Measurements from ENCODE around the gene KRT7.
A peak's percentile ranks its signal among the peaks of the same experiment; 100 is the strongest.

The KRT7 gene

GRCh38 chr12:52205612-52206303 lies 27.3 kb upstream of the KRT7 start:
- Histone ChIP-seq H3K9me3 (ENCODE audit: severe bottlenecking) (no peaks in the 10 kb centered on the region), H3K4me3 (ENCODE audit: low read depth, low read length) (no peak overlapping the region), H3K27ac (no peak overlapping the region), H3K36me3 (no peaks in the 10 kb centered on the region), H3K27me3 (ENCODE audit: insufficient read depth, low read depth, severe bottlenecking) (no peaks in the 10 kb centered on the region)
- DNase-seq = no peak
- TF ChIP-seq CTCF (IDR thresholded peaks at IDR 0.05; ENCODE audit: low read depth, low read length) = no peak

DNA sequence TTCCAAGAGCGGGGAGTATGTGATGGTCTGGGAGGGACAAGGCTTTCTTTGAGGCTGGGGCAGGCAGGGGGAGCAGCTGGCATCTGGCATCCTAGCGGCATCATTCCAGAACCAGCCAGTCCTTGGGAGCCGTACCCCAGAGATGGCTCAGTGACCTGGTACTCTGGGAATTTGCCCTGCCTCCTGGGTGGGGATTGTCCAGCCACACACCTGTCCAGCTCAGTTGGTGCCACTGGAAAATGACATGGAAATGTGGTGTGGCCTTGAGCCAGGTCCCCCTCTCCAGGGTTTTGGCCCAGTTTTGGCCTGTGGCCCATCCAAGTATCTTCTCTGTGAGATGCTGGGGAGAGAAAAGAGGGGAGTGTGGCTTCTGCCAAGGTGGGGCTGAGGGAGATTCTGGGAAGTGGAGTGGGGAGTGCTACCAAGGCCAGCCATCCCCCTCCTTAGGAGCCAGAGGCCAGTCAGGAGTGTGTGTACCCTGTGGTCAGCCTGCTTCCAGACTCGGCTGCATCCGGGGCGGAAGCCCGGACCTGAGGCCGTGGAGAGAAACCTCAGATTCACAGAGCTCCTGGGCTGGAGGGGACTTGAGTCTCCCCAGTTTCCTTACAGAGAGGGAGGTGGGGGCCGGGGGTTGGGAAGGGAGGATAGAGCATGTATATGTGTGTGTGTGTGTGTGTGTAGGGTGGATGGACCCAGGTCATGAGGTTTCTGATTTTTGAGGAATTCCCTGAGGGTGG lies 26.6 kb upstream of the KRT7 start:
- no peak for DNase-seq
- no peaks in the 10 kb centered on the region for H3K27me3 ChIP-seq (ENCODE audit: insufficient read depth, low read depth, severe bottlenecking)
- H3K9me3 ChIP-seq (ENCODE audit: severe bottlenecking) = no peaks in the 10 kb centered on the region
- H3K27ac ChIP-seq = no peak overlapping the region
- TF ChIP-seq CTCF (IDR thresholded peaks at IDR 0.05; ENCODE audit: low read depth, low read length) = no peak
- H3K36me3 ChIP-seq = no peaks in the 10 kb centered on the region
- no peak overlapping the region for H3K4me3 ChIP-seq (ENCODE audit: low read depth, low read length)

DNA sequence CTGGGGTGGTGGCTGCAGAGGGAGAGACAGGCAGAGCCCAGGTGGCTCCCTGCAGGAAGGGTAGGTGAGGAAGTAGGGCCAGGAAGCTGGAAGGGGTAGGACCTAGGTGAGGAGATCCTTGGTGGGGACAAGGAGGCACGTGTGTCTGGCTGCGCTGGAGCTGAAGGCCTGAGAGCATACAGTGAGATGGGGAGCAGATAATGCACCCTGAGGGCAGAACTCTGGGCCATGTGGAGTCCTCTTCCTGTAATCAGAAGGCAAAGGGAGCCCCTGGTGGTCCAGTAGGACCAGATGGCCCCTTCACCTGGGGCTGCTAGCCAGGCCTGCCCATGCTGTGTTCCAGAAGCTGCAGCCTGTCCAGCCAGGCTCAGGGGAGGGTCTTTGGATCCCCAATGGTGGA lies 25.9 kb upstream of the KRT7 start:
- no peaks in the 10 kb centered on the region for H3K27me3 ChIP-seq (ENCODE audit: insufficient read depth, low read depth, severe bottlenecking)
- H3K36me3 ChIP-seq = no peaks in the 10 kb centered on the region
- no peak for DNase-seq
- H3K4me3 ChIP-seq (ENCODE audit: low read depth, low read length) = no peak overlapping the region
- H3K27ac ChIP-seq = no peak overlapping the region
- TF ChIP-seq CTCF (IDR thresholded peaks at IDR 0.05; ENCODE audit: low read depth, low read length) = 0 out of 2 replicates have a peak, but pooled peaks have one; percentile 6
- no peaks in the 10 kb centered on the region for H3K9me3 ChIP-seq (ENCODE audit: severe bottlenecking)

DNA sequence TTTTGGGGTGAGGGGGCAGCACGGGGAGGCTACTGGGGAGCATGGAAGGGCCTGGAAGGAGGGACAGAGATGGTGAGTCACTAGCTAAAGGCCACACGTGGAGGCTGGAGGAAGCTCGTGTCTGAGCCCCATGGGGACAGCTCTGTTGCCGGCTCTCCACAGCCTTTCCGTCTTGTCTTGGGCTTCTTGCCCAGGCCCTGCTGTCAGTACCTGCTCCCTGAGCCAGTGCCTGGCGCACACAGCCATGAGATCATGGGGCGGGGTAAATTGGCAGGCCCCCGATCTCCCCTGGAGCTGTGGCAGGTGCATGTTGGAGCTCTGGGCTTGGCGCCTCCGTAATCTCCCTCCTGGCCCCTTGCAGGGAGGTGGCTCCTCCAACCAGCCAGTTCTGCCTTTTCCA lies 25.1 kb upstream of the KRT7 start:
- no peak for TF ChIP-seq CTCF (IDR thresholded peaks at IDR 0.05; ENCODE audit: low read depth, low read length)
- no peaks in the 10 kb centered on the region for H3K27me3 ChIP-seq (ENCODE audit: insufficient read depth, low read depth, severe bottlenecking)
- H3K36me3 ChIP-seq = no peaks in the 10 kb centered on the region
- no peak overlapping the region for H3K4me3 ChIP-seq (ENCODE audit: low read depth, low read length)
- no peak for DNase-seq
- no peak overlapping the region for H3K27ac ChIP-seq
- no peaks in the 10 kb centered on the region for H3K9me3 ChIP-seq (ENCODE audit: severe bottlenecking)

- DNase-seq = no peak
- no peaks in the 10 kb centered on the region for H3K9me3 ChIP-seq (ENCODE audit: severe bottlenecking)
- no peak overlapping the region for H3K27ac ChIP-seq
- H3K27me3 ChIP-seq (ENCODE audit: insufficient read depth, low read depth, severe bottlenecking) = no peaks in the 10 kb centered on the region
- H3K36me3 ChIP-seq = no peaks in the 10 kb centered on the region
- TF ChIP-seq CTCF (IDR thresholded peaks at IDR 0.05; ENCODE audit: low read depth, low read length) = no peak
- no peak overlapping the region for H3K4me3 ChIP-seq (ENCODE audit: low read depth, low read length)
Measured at GRCh38 chr12:52208424-52209165, 24.4 kb upstream of the KRT7 start.
